ENCODE results near the gene TECPR1.
A peak's percentile ranks its signal among the peaks of the same experiment; 100 is the strongest.

The TECPR1 gene

DNA sequence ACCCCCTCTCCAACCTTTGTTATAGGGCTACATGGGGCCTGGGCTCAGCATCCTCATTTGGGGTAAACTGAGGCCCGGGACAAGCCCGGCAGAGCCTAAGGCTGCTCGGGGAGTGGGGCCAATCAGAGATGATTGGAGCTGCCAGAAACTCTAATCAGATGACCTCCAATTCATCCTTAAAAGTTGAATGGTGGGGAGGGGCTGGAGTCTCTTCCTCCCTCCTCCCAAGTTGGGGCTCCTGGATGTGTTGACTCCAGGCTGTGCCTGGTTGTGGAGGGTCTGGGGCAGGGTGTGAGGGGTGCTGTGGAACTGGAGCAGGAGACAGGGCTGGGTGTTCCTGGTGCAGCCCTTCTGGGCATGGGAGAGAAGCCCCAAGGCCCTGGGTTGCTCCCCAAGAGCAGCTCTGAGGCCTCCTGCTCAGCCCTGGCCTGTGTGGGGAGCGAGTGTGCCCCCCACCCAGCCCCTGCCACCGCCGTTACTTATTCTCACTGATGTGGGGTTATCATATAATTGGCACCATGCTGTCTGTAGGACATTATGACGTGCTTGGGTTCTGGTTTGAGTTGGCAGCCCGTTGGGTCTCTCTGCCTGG, 38.6 kb downstream of the TECPR1 start:
- TF ChIP-seq, protein P1, sequence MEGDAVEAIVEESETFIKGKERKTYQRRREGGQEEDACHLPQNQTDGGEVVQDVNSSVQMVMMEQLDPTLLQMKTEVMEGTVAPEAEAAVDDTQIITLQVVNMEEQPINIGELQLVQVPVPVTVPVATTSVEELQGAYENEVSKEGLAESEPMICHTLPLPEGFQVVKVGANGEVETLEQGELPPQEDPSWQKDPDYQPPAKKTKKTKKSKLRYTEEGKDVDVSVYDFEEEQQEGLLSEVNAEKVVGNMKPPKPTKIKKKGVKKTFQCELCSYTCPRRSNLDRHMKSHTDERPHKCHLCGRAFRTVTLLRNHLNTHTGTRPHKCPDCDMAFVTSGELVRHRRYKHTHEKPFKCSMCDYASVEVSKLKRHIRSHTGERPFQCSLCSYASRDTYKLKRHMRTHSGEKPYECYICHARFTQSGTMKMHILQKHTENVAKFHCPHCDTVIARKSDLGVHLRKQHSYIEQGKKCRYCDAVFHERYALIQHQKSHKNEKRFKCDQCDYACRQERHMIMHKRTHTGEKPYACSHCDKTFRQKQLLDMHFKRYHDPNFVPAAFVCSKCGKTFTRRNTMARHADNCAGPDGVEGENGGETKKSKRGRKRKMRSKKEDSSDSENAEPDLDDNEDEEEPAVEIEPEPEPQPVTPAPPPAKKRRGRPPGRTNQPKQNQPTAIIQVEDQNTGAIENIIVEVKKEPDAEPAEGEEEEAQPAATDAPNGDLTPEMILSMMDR (conservative IDR thresholded peaks at IDR 0.05; ENCODE audit: low read depth, low read length) = no peak
- no peak overlapping the region for H3K4me3 ChIP-seq (ENCODE audit: low read length)
- no peak for DNase-seq (ENCODE audit: low read depth)

DNA sequence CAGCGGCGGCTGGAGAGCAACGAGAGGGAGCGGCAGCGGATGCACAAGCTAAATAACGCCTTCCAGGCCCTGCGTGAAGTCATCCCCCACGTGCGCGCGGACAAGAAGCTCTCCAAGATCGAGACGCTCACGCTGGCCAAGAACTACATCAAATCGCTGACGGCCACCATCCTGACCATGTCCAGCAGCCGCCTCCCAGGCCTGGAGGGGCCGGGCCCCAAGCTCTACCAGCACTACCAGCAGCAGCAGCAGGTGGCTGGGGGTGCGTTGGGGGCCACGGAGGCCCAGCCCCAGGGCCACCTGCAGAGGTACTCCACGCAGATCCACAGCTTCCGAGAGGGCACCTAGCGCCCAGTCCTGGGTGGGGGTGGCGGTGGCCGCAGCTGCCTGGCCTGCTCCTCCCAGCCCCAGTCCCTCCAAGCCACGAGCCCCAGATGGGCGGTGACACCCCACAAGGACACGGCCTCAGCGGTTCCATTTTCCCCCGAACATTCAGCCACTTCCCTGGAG, 39.4 kb downstream of the TECPR1 start:
- no peak for DNase-seq (ENCODE audit: low read depth)
- TF ChIP-seq, protein P1 (conservative IDR thresholded peaks at IDR 0.05; ENCODE audit: low read depth, low read length) = no peak

GRCh38 chr7:98211676-98212531, 40.1 kb downstream of the TECPR1 start:
- no peak for DNase-seq (ENCODE audit: low read depth)

More for the DNA sequence above, 39.4 kb downstream of the TECPR1 start:
- H3K4me3 ChIP-seq (ENCODE audit: low read length) = no peak overlapping the region

DNA sequence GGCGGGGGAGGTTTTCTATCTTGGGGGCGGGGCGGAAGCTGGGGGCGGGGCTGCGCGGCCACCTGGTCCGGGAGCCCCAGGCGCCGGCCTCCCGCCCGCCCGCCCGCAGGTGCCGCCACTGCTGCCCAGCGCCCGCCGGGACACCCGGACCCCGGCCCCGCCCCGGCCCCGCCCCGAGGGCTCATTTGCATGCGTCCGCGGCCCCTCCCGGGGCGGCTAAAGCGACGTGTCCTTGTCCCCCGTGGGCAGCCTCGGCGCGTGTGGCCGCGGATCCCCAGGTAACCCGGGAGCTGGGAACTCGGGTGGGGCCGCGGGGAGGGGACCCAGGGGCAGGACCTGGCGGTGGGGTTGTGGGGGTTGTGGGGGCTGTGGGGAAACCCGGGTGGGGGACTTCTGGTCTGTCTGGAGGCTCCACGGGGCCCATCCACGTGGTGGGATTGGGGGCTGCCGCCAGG, 40.8 kb downstream of the TECPR1 start, which contains the start of gene BHLHA15:
TSS of gene BHLHA15 (plus strand) at position 219 of the 455 bp plus-strand sequence. CDS start 871 bp downstream, outside the sequence.
- no peak for DNase-seq (ENCODE audit: low read depth)
- peak within 1 kb of the TSS; percentile 40 for H3K4me3 ChIP-seq (ENCODE audit: low read length)
- TF ChIP-seq, protein P1 (conservative IDR thresholded peaks at IDR 0.05; ENCODE audit: low read depth, low read length) = no peak

More at GRCh38 chr7:98211676-98212531, 40.1 kb downstream of the TECPR1 start:
- TF ChIP-seq, protein P1 (conservative IDR thresholded peaks at IDR 0.05; ENCODE audit: low read depth, low read length) = no peak
- peak overlapping the region; percentile 33 for H3K4me3 ChIP-seq (ENCODE audit: low read length)

GRCh38 chr7:98210513-98211220, 41.4 kb downstream of the TECPR1 start:
- peak overlapping the region; percentile 40 for H3K4me3 ChIP-seq (ENCODE audit: low read length)
- TF ChIP-seq, protein P1 (conservative IDR thresholded peaks at IDR 0.05; ENCODE audit: low read depth, low read length) = no peak
- no peak for DNase-seq (ENCODE audit: low read depth)

GRCh38 chr7:98209166-98209920, 42.7 kb downstream of the TECPR1 start:
- no peak for DNase-seq (ENCODE audit: low read depth)
- TF ChIP-seq, protein P1 (conservative IDR thresholded peaks at IDR 0.05; ENCODE audit: low read depth, low read length) = no peak
- H3K4me3 ChIP-seq (ENCODE audit: low read length) = no peak overlapping the region

Measured in retinal pigment epithelial cell (primary cell).